Stimulated activated CD4-positive, alpha-beta T cell treated with anti-CD3 and anti-CD28 coated beads, Interleukin-12 subunit alpha, Interleukin-12 subunit beta, amount 100 ng/mL, for 48 hours (primary cell): ENCODE data around the gene ST6GAL1.

Experiments
- DNase-seq, 3 donors: peaks; one replicate each; pipeline ENCODE4 v3.0.0-alpha.2; 2020; ENCODE audit warnings: low read depth in 2 of 3, low spot score in 1 of 3

ST6GAL1 gene

DNA sequence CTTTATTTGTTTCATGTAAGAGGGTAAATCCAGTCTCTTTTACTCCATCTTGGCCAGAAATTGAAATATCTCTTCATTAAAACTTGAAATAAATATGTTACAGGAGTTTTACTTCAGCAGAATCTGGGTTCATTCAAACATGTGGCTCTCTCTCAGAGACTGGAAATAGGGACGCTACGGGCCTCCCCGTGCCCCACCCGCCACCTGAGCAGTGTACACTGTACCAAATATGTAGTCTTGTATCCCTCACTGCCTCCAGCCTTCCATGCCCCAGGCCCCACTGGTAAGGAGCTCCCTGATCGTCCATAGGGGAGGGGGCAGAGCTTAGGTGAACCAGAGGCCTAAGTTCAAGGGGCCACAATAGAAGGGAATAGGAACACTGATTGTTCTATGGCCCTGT, 172.9 kb downstream of the ST6GAL1 start:
- DNase-seq: no peak

DNA sequence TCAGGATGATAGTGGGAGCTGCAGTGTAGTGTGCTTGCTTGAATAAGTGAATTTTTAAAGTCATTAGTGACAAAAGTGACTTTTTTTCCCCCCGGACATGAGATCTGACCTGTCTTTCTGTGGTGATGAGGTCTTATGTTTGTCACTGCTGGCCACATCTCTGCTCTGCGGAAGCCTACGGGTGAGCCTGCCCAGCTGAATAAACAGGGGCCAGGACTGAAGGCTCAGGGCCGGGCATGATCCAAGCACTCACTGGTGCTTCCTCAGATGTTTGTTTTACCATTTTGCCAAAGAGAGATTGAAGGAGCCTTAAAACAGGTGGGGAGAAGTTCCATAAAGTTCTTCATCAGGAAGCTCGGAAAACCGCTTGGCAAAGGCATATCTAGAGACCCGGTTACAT, 174.0 kb downstream of the ST6GAL1 start:
- no peak for DNase-seq

DNA sequence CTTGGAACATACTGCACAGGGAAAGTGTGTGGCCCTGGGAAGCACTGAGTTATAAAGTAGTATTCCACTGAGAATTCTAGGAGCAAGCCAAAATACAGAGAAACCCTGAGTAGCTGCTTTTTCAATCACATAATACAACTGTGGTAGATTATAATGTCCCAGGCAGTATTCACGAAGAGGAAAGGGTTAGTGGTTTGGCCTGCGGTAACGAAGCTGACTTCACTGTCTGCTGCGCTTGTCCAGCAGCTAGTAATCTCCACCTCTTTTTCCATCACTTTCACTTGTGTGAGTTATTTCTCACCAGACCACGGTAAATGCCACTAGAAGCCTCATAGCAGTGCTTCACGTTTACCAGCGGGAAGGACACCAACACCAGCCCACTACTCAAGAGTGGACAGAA, 174.6 kb downstream of the ST6GAL1 start:
- DNase-seq: no peak

- DNase-seq: no peak
Measured at GRCh38 chr3:187105700-187106099, 175.4 kb downstream of the ST6GAL1 start.

GRCh38 chr3:187107989-187108388, 177.7 kb downstream of the ST6GAL1 start:
- DNase-seq: no peak

DNA sequence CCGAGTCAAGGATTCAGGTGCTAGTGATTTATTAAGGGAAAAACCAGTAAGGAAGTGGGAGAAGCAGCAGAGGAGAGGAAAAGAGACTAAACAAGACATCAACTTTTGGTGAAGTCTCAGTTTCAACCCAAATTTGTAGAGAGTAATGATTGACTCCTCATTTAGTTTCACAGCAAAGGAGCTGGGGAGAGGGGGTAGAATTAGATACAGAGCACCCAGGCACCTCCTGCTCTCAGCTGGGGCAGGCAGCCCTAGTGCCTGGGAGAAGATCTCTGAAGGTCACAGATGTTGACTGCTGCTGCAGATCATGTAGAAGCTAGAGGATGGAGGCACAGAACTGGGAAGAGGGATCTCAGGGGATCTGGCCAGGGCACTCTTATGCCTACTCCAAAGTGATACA, 179.8 kb downstream of the ST6GAL1 start:
- DNase-seq: no peak

DNA sequence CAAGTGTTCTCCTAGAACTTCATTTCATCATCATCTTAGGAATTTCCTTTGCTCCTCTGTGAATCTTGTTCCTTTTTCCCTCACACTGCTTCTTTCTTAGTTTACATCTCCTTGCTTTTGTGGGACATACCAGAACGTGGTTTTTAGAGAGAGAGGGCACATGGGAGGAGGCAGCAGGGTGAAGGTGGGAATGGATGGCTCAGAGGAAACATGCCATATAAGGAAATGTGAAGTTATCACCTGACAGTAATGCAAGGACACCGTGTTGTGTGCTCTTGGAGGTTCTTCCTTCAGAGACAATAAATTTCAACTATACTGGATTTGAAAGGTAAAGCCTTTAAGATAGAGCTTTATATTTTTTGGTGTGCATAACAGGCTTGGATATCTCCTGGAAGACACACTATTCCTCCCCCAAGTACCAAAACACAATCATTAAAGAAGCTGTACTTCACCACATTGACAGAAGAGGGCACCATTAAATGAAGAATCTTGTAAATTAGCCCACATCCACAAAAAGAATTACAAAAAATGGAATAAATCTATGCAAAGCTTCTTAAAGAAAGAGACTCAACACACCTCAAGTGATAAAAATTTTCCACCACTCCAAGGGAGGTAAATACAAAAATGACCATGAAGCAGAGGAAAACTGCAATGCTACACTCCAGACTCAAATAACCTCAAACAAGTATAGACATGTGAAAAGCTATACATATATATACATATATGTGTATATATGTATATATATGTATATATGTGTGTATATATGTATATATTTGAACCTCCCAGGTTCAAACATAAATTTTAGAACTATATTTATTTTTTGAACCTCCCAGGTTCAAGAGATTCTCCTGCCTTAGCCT, 182.8 kb downstream of the ST6GAL1 start:
- peak in 1 of 3 donors; percentile 41 for DNase-seq

DNA sequence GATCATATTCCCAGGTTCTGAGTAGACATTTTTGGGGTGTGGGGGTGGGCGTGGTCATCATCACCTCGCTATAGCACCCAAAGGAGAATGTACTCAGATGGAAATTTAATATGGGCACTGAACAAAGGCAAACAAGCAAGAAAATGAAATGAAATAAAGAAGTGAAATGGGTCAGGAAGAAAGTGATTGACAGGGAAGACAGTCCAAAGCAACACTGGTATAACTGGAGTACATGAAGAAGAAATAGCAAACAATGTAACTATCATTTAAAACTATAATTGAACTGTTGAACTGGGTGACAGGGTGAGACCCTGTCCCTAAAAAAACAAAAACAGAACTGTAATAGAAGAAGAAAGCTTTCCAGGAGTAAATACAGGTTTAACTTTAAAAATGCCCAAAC, 184.2 kb downstream of the ST6GAL1 start:
- no peak for DNase-seq

- no peak for DNase-seq
Measured at GRCh38 chr3:187120326-187120725, 190.0 kb downstream of the ST6GAL1 start.

- DNase-seq: no peak
Measured at GRCh38 chr3:187122261-187122660, 191.9 kb downstream of the ST6GAL1 start.

DNA sequence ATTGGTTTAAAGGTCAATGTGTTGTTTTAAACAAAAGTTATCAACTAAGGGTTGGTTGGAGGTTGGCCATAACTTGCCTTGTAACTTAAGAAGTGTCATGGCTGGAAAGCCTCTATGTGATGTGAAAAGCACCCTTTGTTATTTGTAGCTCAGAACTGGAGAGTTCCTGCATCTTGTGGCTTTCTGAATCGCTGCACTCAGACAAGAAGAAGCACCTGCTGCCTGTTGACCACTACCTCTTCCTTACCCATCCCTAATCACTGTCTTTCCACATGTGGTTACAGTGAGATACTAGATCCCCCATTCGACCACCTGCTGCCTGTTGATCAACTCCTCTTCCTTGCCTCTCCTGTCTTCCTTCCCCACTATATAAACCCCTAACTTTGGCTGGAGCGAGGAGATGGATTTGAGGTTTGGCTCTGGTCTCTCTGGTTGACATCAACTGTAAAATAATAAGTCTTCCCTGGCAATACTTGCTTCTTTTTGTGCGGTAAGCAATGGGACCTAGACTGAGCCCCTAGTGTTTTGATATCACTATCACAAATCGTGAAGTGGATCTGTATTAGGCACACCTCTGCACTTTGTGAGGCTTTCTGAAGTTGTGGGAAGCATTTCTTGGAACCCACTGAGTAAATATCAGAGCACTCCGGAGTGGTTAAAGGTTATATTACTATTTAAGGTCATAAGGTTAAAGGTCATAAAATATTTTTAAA, 195.1 kb downstream of the ST6GAL1 start:
- no peak for DNase-seq
